GM18951 (cell line): ENCODE data around the gene MSANTD4.

ENCODE experiments used
- POLR2A ChIP-seq: IDR thresholded peaks from 4 replicates; pipeline ENCODE4 v1.6.1; 2011; ENCODE audit warnings: mild to moderate bottlenecking; ENCODE audit not compliant: insufficient read length, insufficient read depth; ENCODE audit errors: extremely low read depth
- in situ Hi-C: fragments of 300-500 bp; cut with MboI; formaldehyde crosslinking; loops from one replicate; pipeline ENCODE4 v1.12.0; 2022; ENCODE audit warnings: low sequenced_read_pairs, mixed read lengths, inconsistent platforms; ENCODE audit not compliant: unreplicated experiment

The MSANTD4 gene

GRCh38 chr11:105979997-105980703 is 41.9 kb downstream of the MSANTD4 start:
- no peak for TF ChIP-seq POLR2A
- in situ Hi-C loops, result no loop called here

- in situ Hi-C loops, result no loop called here
- no peak for TF ChIP-seq POLR2A
These were observed 46.9 kb downstream of the MSANTD4 start for GRCh38 chr11:105975128-105975527.

GRCh38 chr11:105969756-105970155 is 52.3 kb downstream of the MSANTD4 start:
- in situ Hi-C loops, result no loop called here
- no peak for TF ChIP-seq POLR2A

- no peak for TF ChIP-seq POLR2A
- in situ Hi-C loops, result no loop called here
These were observed 53.9 kb downstream of the MSANTD4 start for GRCh38 chr11:105968021-105968697.

GRCh38 chr11:105960252-105961245 is 61.5 kb downstream of the MSANTD4 start:
- in situ Hi-C loops, result no loop called here
- no peak for TF ChIP-seq POLR2A
